MM.1S (cell line): ENCODE measurements around the gene SERTM1.

Experiments
- DNase-seq: peaks from one replicate; pipeline ENCODE4 v3.0.0-alpha.2; 2015
- H2AFZ ChIP-seq: fragments of 300-600 bp; sonication (generic); 2 replicates; pipeline ENCODE4 v1.6.0; 2016; ENCODE audit warnings: antibody characterized with exemption, low read length
- H3F3A ChIP-seq: fragments of 300-600 bp; sonication (generic); 2 replicates; pipeline ENCODE4 v1.6.1; 2016; ENCODE audit warnings: mild to moderate bottlenecking, antibody characterized with exemption, low read length, moderate library complexity, mixed read lengths; ENCODE audit not compliant: insufficient read depth
- H3K27ac ChIP-seq: fragments of 300-600 bp; sonication (generic); 2 replicates; pipeline ENCODE4 v1.5.1; 2016; ENCODE audit warnings: mild to moderate bottlenecking, low read length
- H3K27me3 ChIP-seq: fragments of 300-600 bp; sonication (generic); replicated peaks from 2 replicates; pipeline ENCODE4 v1.6.0; 2016; ENCODE audit warnings: low read length; ENCODE audit not compliant: insufficient read depth
- H3K36me3 ChIP-seq: fragments of 300-600 bp; sonication (generic); replicated peaks from 2 replicates; pipeline ENCODE4 v1.6.1; 2016; ENCODE audit warnings: mild to moderate bottlenecking, low read length, mixed read lengths; ENCODE audit not compliant: insufficient read depth
- H3K4me1 ChIP-seq: fragments of 300-600 bp; sonication (generic); 2 replicates; pipeline ENCODE4 v1.6.1; 2016; ENCODE audit warnings: low read length, mixed read lengths
- H3K4me2 ChIP-seq: fragments of 300-600 bp; sonication (generic); 2 replicates; pipeline ENCODE4 v1.6.0; 2016; ENCODE audit warnings: low read depth, low read length
- H3K4me3 ChIP-seq: fragments of 300-600 bp; sonication (generic); 2 replicates; pipeline ENCODE4 v1.5.1; 2016; ENCODE audit warnings: low read length, mixed read lengths
- H3K79me2 ChIP-seq: fragments of 300-600 bp; sonication (generic); 2 replicates; pipeline ENCODE4 v1.6.1; 2016; ENCODE audit warnings: mixed run types, low read length, mixed read lengths
- H3K9ac ChIP-seq: fragments of 300-600 bp; sonication (generic); 2 replicates; pipeline ENCODE4 v1.6.1; 2016; ENCODE audit warnings: low read length, mixed read lengths
- H3K9me2 ChIP-seq: fragments of 300-600 bp; sonication (generic); replicated peaks from 2 replicates; pipeline ENCODE4 v1.6.1; 2016; ENCODE audit warnings: mild to moderate bottlenecking, low read length, mixed read lengths; ENCODE audit not compliant: insufficient read depth
- H3K9me3 ChIP-seq: fragments of 300-600 bp; sonication (generic); replicated peaks from 2 replicates; pipeline ENCODE4 v1.6.1; 2016; ENCODE audit warnings: mild to moderate bottlenecking, low read length, mixed read lengths; ENCODE audit not compliant: insufficient read depth
- H4K20me1 ChIP-seq: fragments of 300-600 bp; sonication (generic); 2 replicates; pipeline ENCODE4 v1.6.1; 2016; ENCODE audit warnings: mild to moderate bottlenecking, low read length, moderate library complexity, mixed read lengths; ENCODE audit not compliant: insufficient read depth
- EZH2 ChIP-seq: fragments of 300-600 bp; sonication (generic); optimal IDR thresholded peaks from 2 replicates; pipeline ENCODE3; 2017; ENCODE audit warnings: low read depth, mild to moderate bottlenecking, antibody characterized with exemption, low read length, mixed read lengths
- EZH2phosphoT487 ChIP-seq: fragments of 300-600 bp; sonication (generic); IDR thresholded peaks from 2 replicates; pipeline ENCODE4 v1.6.1; 2018; ENCODE audit warnings: antibody characterized with exemption, low read length
- TF ChIP-seq, protein P1 (sequence below): fragments of 300-600 bp; sonication (generic); IDR thresholded peaks from 2 replicates; pipeline ENCODE4 v1.5.1; 2016; ENCODE audit warnings: antibody characterized with exemption, low read length, mixed read lengths

The SERTM1 gene

DNA sequence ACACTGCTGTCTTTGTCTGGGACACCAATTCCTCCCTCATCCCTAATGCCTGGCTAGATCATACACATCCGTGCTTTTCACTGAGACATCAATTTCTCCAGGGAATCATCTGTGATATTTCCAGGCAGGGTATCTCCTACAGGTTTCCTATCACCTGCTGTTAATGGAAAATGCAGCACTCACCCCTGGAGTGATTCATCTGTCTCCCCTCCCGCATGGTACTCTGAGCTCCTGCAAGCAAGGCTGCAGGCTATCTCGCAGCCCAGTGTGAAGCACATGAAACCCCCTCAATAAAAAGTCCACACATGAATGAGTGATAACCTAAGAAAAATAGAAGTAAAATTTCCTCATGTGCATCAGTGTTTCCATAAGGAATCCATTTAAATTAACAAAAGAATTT, 38.5 kb downstream of the SERTM1 start:
- Histone ChIP-seq H3K36me3 (no peaks in the 10 kb centered on the region), H2AFZ (no peak overlapping the region), H3K4me3 (no peak overlapping the region), H4K20me1 (no peaks in the 10 kb centered on the region), H3K27me3 (no peaks in the 10 kb centered on the region), H3F3A (no peaks in the 10 kb centered on the region), H3K9me3 (no peaks in the 10 kb centered on the region), H3K4me1 (no peaks in the 10 kb centered on the region), H3K79me2 (no peaks in the 10 kb centered on the region), H3K9me2 (no peaks in the 10 kb centered on the region), H3K27ac (no peak overlapping the region), H3K4me2 (no peak overlapping the region), H3K9ac (no peak overlapping the region)
- no peak for DNase-seq
- TF ChIP-seq EZH2phosphoT487: no peak
- TF ChIP-seq EZH2: no peak
- TF ChIP-seq, protein P1, sequence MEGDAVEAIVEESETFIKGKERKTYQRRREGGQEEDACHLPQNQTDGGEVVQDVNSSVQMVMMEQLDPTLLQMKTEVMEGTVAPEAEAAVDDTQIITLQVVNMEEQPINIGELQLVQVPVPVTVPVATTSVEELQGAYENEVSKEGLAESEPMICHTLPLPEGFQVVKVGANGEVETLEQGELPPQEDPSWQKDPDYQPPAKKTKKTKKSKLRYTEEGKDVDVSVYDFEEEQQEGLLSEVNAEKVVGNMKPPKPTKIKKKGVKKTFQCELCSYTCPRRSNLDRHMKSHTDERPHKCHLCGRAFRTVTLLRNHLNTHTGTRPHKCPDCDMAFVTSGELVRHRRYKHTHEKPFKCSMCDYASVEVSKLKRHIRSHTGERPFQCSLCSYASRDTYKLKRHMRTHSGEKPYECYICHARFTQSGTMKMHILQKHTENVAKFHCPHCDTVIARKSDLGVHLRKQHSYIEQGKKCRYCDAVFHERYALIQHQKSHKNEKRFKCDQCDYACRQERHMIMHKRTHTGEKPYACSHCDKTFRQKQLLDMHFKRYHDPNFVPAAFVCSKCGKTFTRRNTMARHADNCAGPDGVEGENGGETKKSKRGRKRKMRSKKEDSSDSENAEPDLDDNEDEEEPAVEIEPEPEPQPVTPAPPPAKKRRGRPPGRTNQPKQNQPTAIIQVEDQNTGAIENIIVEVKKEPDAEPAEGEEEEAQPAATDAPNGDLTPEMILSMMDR: no peak

DNA sequence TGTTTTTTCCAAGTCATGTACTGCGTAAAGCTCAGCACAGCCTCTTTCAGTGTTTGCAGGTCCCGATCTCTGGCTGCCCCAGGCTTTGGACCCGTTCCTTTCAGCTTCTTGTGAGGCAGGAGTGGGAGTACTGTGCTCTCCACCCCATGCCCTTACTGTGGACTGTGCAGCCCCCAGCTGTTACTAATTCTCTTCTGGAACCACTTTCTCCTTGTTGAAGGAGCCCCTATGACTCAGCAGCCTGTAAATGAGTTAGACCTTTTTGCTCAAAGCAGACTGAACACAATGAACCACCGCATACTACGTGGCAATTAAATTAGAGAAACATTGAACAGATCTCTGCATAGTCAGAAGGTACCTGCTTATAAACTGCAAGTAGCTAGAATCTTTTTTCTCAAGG, 39.0 kb downstream of the SERTM1 start:
- no peaks in the 10 kb centered on the region for H3K79me2 ChIP-seq
- no peak overlapping the region for H3K27ac ChIP-seq
- H4K20me1 ChIP-seq: no peaks in the 10 kb centered on the region
- no peak overlapping the region for H3K9ac ChIP-seq
- H3K9me2 ChIP-seq: no peaks in the 10 kb centered on the region
- no peak for DNase-seq
- H3K4me3 ChIP-seq: no peak overlapping the region
- no peak overlapping the region for H3K4me2 ChIP-seq
- no peak overlapping the region for H2AFZ ChIP-seq
- H3K36me3 ChIP-seq: no peaks in the 10 kb centered on the region
- TF ChIP-seq, protein P1: no peak
- TF ChIP-seq EZH2phosphoT487 (no peak), EZH2 (no peak)
- H3K27me3 ChIP-seq: no peaks in the 10 kb centered on the region
- no peaks in the 10 kb centered on the region for H3K4me1 ChIP-seq
- H3K9me3 ChIP-seq: no peaks in the 10 kb centered on the region
- no peaks in the 10 kb centered on the region for H3F3A ChIP-seq

DNA sequence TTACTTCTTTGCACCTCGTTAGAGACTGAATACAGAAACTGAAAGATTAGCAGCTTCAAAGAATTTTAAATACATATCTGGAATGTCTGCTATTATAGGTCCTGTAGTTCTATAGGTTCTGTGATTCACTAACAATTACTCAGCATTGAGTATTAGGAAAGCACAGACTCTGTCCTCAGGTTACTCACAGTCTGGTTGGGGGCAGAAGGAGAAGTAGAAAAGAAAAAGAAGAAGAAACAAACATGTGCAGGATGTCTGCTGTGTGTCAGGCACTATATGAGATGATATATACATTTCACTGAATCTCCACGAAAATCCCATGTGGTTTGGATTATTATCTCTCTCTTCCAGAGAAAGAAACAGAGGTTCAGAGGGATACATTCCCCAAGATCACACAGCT, 40.1 kb downstream of the SERTM1 start:
- H3K9me3 ChIP-seq: no peaks in the 10 kb centered on the region
- H2AFZ ChIP-seq: no peak overlapping the region
- no peaks in the 10 kb centered on the region for H3K27me3 ChIP-seq
- no peak for TF ChIP-seq EZH2phosphoT487
- TF ChIP-seq EZH2: no peak
- TF ChIP-seq, protein P1: no peak
- no peaks in the 10 kb centered on the region for H3K4me1 ChIP-seq
- H3K27ac ChIP-seq: no peak overlapping the region
- no peak for DNase-seq
- no peak overlapping the region for H3K9ac ChIP-seq
- H4K20me1 ChIP-seq: no peaks in the 10 kb centered on the region
- no peaks in the 10 kb centered on the region for H3K9me2 ChIP-seq
- H3K79me2 ChIP-seq: no peaks in the 10 kb centered on the region
- H3F3A ChIP-seq: no peaks in the 10 kb centered on the region
- no peak overlapping the region for H3K4me3 ChIP-seq
- H3K36me3 ChIP-seq: no peaks in the 10 kb centered on the region
- no peak overlapping the region for H3K4me2 ChIP-seq
